GM12875 (cell line): ENCODE data around the gene LARGE1.

Experiments
- H3K4me3 ChIP-seq: one replicate; pipeline ENCODE4 v1.5.1; 2011; ENCODE audit warnings: low read depth, low read length, control low read depth
- TF ChIP-seq, protein P1 (sequence below): IDR thresholded peaks from 2 replicates; pipeline ENCODE4 v1.5.1; 2011; ENCODE audit warnings: low read depth, mild to moderate bottlenecking, control low read depth, inconsistent platforms, low read length, moderate library complexity, borderline replicate concordance; ENCODE audit not compliant: insufficient read depth

Gene LARGE1

DNA sequence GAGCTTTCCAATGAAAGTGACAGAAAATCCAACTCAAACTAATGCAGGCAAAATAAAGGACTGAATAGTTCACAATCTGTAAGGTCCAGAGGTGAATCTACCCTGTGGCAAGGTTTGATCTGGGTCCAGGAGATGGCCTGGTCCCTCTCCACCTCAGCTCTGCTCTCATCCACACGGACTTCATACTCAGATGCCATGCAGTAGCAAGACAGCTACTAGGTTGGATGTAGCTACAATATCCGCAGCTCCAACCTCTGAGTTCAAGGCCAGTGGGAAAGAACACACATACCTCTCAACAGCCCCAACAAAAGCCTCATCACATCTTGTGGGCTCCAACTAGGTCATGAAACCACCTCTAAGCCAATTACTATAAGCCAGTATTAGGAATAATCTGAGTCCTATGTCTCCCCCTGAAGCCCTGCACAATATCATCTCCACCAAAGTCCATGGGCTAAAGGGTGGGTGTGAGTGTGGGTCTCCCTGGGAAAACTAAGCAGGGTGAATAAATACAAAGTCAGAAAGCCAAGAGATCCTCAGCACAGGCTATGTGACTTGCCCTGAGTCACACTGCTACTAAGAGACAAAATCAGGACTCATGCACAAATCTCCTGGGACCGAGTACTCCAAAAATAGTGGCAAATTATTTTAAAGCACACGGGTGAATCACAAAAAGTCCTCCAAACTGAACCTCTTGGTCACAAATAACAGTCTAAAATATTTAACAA, 78.8 kb downstream of the LARGE1 start:
- TF ChIP-seq, protein P1, sequence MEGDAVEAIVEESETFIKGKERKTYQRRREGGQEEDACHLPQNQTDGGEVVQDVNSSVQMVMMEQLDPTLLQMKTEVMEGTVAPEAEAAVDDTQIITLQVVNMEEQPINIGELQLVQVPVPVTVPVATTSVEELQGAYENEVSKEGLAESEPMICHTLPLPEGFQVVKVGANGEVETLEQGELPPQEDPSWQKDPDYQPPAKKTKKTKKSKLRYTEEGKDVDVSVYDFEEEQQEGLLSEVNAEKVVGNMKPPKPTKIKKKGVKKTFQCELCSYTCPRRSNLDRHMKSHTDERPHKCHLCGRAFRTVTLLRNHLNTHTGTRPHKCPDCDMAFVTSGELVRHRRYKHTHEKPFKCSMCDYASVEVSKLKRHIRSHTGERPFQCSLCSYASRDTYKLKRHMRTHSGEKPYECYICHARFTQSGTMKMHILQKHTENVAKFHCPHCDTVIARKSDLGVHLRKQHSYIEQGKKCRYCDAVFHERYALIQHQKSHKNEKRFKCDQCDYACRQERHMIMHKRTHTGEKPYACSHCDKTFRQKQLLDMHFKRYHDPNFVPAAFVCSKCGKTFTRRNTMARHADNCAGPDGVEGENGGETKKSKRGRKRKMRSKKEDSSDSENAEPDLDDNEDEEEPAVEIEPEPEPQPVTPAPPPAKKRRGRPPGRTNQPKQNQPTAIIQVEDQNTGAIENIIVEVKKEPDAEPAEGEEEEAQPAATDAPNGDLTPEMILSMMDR = no peak
- H3K4me3 ChIP-seq = no peak overlapping the region

DNA sequence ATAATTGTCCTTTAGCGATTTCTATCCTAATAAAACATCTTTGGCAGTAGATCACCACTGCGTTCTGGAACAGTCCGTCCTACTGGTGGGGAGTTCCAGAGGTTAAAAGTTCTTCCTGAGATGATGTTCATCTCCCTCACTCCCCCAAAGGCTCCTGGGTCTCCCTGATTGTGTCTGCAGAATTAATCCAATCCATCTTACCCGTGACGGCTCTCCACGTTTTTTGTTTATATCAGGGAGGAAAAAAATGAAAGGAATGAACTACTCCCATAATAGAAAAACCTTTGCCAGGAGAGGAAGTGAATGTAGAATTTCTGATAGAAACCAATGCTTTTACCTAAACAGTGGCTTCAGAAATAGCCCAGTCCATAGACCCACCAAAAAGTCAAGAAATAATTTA, 81.6 kb downstream of the LARGE1 start:
- TF ChIP-seq, protein P1 = no peak
- no peak overlapping the region for H3K4me3 ChIP-seq

DNA sequence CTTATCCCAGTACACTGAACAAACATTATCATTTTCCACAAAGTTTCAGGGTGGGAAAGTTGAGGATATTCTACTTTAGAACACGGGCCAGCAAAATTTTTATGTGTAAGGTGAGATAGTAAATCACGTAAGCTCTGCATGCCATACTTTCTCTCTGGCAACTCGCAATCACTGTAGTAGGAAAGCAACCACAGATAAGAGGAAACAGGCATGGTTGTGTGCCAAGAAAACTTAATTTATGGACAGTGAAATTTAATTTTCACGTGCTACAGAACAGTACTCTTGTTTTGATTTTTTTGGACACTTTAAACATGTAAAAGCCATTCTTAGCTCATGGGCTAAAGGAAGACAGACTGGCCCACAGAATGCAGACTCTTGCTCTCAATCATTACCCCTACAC, 82.5 kb downstream of the LARGE1 start:
- H3K4me3 ChIP-seq = no peak overlapping the region
- TF ChIP-seq, protein P1 = no peak

GRCh38 chr22:33835265-33835664, 85.0 kb downstream of the LARGE1 start:
- TF ChIP-seq, protein P1 = no peak
- H3K4me3 ChIP-seq = no peak overlapping the region

DNA sequence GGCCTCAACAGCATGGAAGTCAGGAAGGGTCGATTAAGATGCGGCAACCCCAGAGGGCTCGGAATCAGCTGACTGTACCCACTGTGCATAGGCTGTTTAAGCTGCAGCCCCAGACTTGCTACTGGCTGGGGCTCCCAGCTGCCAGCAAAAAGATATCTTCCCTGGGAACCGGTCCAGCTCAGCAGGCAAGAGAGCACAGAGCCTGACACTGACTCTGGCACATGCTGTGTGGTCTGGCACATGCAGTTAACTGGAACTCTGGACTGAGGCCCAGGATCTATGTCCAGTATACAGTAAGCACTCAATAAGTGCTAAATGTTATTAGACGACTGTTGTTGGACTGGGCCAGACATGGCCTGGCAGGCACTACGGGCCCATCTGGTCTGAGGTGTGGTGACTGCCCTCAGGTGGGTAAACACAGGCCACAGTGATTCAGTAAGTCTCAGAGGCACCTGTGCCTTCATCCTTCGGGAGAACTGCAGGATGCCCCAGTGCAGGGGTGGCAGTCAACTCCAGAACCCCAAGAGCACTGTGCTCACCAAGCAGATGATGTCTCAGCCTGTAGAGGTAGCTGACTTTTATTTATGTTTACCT, 87.6 kb downstream of the LARGE1 start:
- TF ChIP-seq, protein P1 = no peak
- H3K4me3 ChIP-seq = no peak overlapping the region

- TF ChIP-seq, protein P1 = no peak
- no peak overlapping the region for H3K4me3 ChIP-seq
These were observed 88.6 kb downstream of the LARGE1 start for GRCh38 chr22:33831651-33832050.

DNA sequence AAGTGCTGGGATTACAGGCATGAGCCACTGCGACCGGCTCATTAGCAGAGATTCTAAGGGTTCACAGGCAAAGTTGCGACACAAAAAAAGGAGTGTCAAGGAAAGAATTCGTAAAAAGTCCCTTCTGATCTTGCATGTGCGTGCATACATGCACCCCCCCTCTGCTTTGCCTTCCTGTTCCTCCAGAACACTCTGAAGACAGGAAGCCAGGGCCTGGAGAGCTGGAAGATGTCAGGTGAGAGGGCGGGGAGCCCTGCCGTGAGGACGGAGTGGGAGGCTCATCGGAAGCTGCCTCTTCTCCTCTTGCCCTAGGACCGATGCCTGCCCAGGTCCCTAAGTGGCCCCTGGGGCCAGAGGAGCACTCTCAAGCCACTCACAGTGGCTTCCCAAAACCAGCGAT, 89.1 kb downstream of the LARGE1 start:
- H3K4me3 ChIP-seq = no peak overlapping the region
- TF ChIP-seq, protein P1 = no peak
